DND-41 (cell line): ENCODE data around the gene LMO7.

Experiments
- ATAC-seq: fragments of 200-7000 bp; cut with Tn5 transposase; 3 replicates; pipeline ENCODE4 v1.9.1; 2021; ENCODE audit warnings: low read depth; ENCODE audit not compliant: insufficient read depth
- DNase-seq: peaks from one replicate; pipeline ENCODE4 v3.0.0-alpha.2; 2020
- H2AFZ ChIP-seq: 2 replicates; pipeline ENCODE4 v1.6.0; 2012; ENCODE audit warnings: low read depth, low read length
- H3K27ac ChIP-seq: 2 replicates; pipeline ENCODE4 v1.5.1; 2012; ENCODE audit warnings: low read length, inconsistent platforms
- H3K27me3 ChIP-seq: fragments of 200-600 bp; sonication (generic); 2 replicates; pipeline ENCODE4 v1.6.0; 2012; ENCODE audit warnings: low read length, mild to moderate bottlenecking, inconsistent platforms; ENCODE audit not compliant: insufficient read depth, poor library complexity
- H3K36me3 ChIP-seq: 2 replicates; pipeline ENCODE4 v1.5.1; 2012; ENCODE audit warnings: low read length, inconsistent platforms; ENCODE audit not compliant: insufficient read depth
- H3K4me1 ChIP-seq: 2 replicates; pipeline ENCODE4 v1.5.1; 2012; ENCODE audit warnings: mild to moderate bottlenecking, low read length; ENCODE audit not compliant: insufficient read depth
- H3K4me2 ChIP-seq: 2 replicates; pipeline ENCODE4 v1.6.0; 2012; ENCODE audit warnings: mild to moderate bottlenecking, moderate library complexity, low read length, inconsistent platforms; ENCODE audit not compliant: insufficient read depth
- H3K4me3 ChIP-seq, 2 experiments: fragments of 200-600 bp in 1 of 2; shearing (Covaris generic) in 1 of 2; 2 replicates each; pipeline ENCODE4 v1.5.1; 2012 to 2016; ENCODE audit warnings: inconsistent platforms in 2 of 2, low read length in 2 of 2, mild to moderate bottlenecking in 2 of 2, low read depth in 1 of 2, moderate library complexity in 1 of 2
- H3K79me2 ChIP-seq: 2 replicates; pipeline ENCODE4 v1.6.0; 2012; ENCODE audit warnings: low read length, inconsistent platforms; ENCODE audit not compliant: insufficient read depth
- H3K9ac ChIP-seq: 2 replicates; pipeline ENCODE4 v1.6.0; 2012; ENCODE audit warnings: low read depth, mild to moderate bottlenecking, inconsistent platforms, low read length, moderate library complexity
- H3K9me3 ChIP-seq: 2 replicates; pipeline ENCODE4 v1.5.1; 2012; ENCODE audit warnings: low read length, moderate library complexity, mild to moderate bottlenecking, inconsistent platforms; ENCODE audit not compliant: insufficient read depth, severe bottlenecking
- H4K20me1 ChIP-seq: 2 replicates; pipeline ENCODE4 v1.6.0; 2012; ENCODE audit warnings: low read length; ENCODE audit not compliant: insufficient read depth
- CTCF ChIP-seq: IDR thresholded peaks from 2 replicates; pipeline ENCODE4 v1.5.1; 2012; ENCODE audit warnings: borderline replicate concordance, low read length, moderate library complexity, mild to moderate bottlenecking; ENCODE audit not compliant: poor library complexity, severe bottlenecking; ENCODE audit errors: extremely low read depth
- EZH2 ChIP-seq: IDR thresholded peaks from 3 replicates; pipeline ENCODE4 v1.6.1; 2012; ENCODE audit warnings: borderline replicate concordance, low read depth, mild to moderate bottlenecking, moderate library complexity, low read length, inconsistent platforms; ENCODE audit not compliant: severe bottlenecking

The LMO7 gene

GRCh38 chr13:75876142-75877050 is 240.3 kb downstream of the LMO7 start:
- Histone ChIP-seq H3K79me2 (no peaks in the 10 kb centered on the region), H3K27me3 (peaks cover 3% of the 10 kb centered on the region), H3K4me1 (no peaks in the 10 kb centered on the region), H3K36me3 (no peaks in the 10 kb centered on the region), H3K9ac (no peak overlapping the region), H3K4me2 (no peak overlapping the region), H4K20me1 (no peaks in the 10 kb centered on the region), H2AFZ (no peak overlapping the region), H3K4me3 (no peak overlapping the region), H3K27ac (no peak overlapping the region), H3K9me3 (no peaks in the 10 kb centered on the region)
- TF ChIP-seq EZH2 (no peak), CTCF (peak; percentile 86)
- DNase-seq (peak; percentile 51), ATAC-seq (peak; percentile 95)

GRCh38 chr13:75877071-75877470 is 240.9 kb downstream of the LMO7 start:
- Histone ChIP-seq H3K27me3 (peaks cover 5% of the 10 kb centered on the region), H3K36me3 (no peaks in the 10 kb centered on the region), H2AFZ (no peak overlapping the region), H3K4me1 (no peaks in the 10 kb centered on the region), H3K4me3 (no peak overlapping the region), H3K79me2 (no peaks in the 10 kb centered on the region), H3K9me3 (no peaks in the 10 kb centered on the region), H3K4me2 (no peak overlapping the region), H3K9ac (no peak overlapping the region), H4K20me1 (no peaks in the 10 kb centered on the region), H3K27ac (no peak overlapping the region)
- no peak for TF ChIP-seq CTCF
- TF ChIP-seq EZH2, result no peak
- DNase-seq (no peak), ATAC-seq (no peak)

- Histone ChIP-seq H4K20me1 (no peaks in the 10 kb centered on the region), H3K27ac (no peak overlapping the region), H3K9ac (no peak overlapping the region), H3K36me3 (no peaks in the 10 kb centered on the region), H3K4me1 (no peaks in the 10 kb centered on the region), H2AFZ (no peak overlapping the region), H3K79me2 (no peaks in the 10 kb centered on the region), H3K4me3 (no peak overlapping the region), H3K4me2 (no peak overlapping the region), H3K9me3 (no peaks in the 10 kb centered on the region), H3K27me3 (peaks cover 5% of the 10 kb centered on the region)
- no peak for DNase-seq
- ATAC-seq, result no peak
- no peak for TF ChIP-seq EZH2
Observed at GRCh38 chr13:75879656-75880055, 243.5 kb downstream of the LMO7 start.

GRCh38 chr13:75881109-75881775 is 245.1 kb downstream of the LMO7 start:
- H3K4me2 ChIP-seq, result no peak overlapping the region
- no peaks in the 10 kb centered on the region for H3K9me3 ChIP-seq
- H3K27me3 ChIP-seq, result peaks cover 2% of the 10 kb centered on the region
- H3K4me3 ChIP-seq, result no peak overlapping the region
- H3K79me2 ChIP-seq, result no peaks in the 10 kb centered on the region
- H4K20me1 ChIP-seq, result no peaks in the 10 kb centered on the region
- DNase-seq, result no peak
- H3K27ac ChIP-seq, result no peak overlapping the region
- H3K9ac ChIP-seq, result no peak overlapping the region
- no peak for ATAC-seq
- no peaks in the 10 kb centered on the region for H3K36me3 ChIP-seq
- TF ChIP-seq CTCF (no peak), EZH2 (no peak)
- no peaks in the 10 kb centered on the region for H3K4me1 ChIP-seq
- no peak overlapping the region for H2AFZ ChIP-seq
